Mononuclear cell (primary cell): ENCODE data around the gene FGF7. TPM values are rescaled to one million over a fixed set of nuclear protein-coding genes. Genes with fewer than 3 reads are reported as not detected.

Experiments used
- H3K27me3 ChIP-seq: 2 replicates; pipeline ENCODE4 v1.6.0; 2011; ENCODE audit warnings: low read length, control low read depth; ENCODE audit not compliant: insufficient read depth
- H3K4me1 ChIP-seq: 2 replicates; pipeline ENCODE4 v1.5.1; 2011; ENCODE audit warnings: mild to moderate bottlenecking, low read length, control low read depth; ENCODE audit not compliant: insufficient read depth
- H3K4me3 ChIP-seq: 2 replicates; pipeline ENCODE4 v1.5.1; 2011; ENCODE audit warnings: mild to moderate bottlenecking, low read length, moderate library complexity
- H3K9me3 ChIP-seq: 2 replicates; pipeline ENCODE4 v1.5.1; 2011; ENCODE audit warnings: low read depth, mild to moderate bottlenecking, control low read depth, low read length
- total RNA-seq: library from RNA; depleted of rRNA; stranded (reverse); fragments of >200 nt; gene quantifications from one replicate; pipeline ENCODE4 v1.2.3, GENCODE V29; 2012

FGF7 gene
- total RNA-seq, 1 donor: 0.10 TPM

DNA sequence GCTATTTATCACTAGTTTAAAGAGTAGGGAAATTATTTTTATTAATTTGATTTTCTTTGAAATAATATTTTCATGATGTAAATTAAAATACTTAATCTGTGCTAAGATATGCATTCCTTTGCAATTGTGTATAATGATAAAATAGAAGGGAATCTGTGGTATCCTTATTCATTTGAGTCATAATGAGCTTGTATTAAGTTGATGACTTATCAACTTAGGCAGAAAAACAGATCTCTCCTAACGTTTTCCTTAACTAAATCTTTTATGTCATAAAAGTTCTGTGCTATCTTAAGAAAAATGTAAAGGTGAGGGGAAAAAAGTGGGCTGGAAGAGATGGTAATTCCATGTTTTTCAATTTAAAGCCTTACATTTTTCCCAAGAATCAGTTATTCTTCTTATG, 1.9 kb downstream of the FGF7 start:
- H3K9me3 ChIP-seq: no peaks in the 10 kb centered on the region
- no peaks in the 10 kb centered on the region for H3K27me3 ChIP-seq

GRCh38 chr15:49427372-49427771, 4.3 kb downstream of the FGF7 start:
- Histone ChIP-seq H3K4me1 (no peaks in the 10 kb centered on the region), H3K27me3 (no peaks in the 10 kb centered on the region), H3K4me3 (no peak overlapping the region)

More for the DNA sequence above, 1.9 kb downstream of the FGF7 start:
- no peak overlapping the region for H3K4me3 ChIP-seq
- H3K4me1 ChIP-seq: no peaks in the 10 kb centered on the region

GRCh38 chr15:49428409-49429095, 5.5 kb downstream of the FGF7 start:
- Histone ChIP-seq H3K4me1 (no peaks in the 10 kb centered on the region), H3K9me3 (no peaks in the 10 kb centered on the region), H3K27me3 (no peaks in the 10 kb centered on the region), H3K4me3 (no peak overlapping the region)

More at GRCh38 chr15:49427372-49427771, 4.3 kb downstream of the FGF7 start:
- H3K9me3 ChIP-seq: no peaks in the 10 kb centered on the region

DNA sequence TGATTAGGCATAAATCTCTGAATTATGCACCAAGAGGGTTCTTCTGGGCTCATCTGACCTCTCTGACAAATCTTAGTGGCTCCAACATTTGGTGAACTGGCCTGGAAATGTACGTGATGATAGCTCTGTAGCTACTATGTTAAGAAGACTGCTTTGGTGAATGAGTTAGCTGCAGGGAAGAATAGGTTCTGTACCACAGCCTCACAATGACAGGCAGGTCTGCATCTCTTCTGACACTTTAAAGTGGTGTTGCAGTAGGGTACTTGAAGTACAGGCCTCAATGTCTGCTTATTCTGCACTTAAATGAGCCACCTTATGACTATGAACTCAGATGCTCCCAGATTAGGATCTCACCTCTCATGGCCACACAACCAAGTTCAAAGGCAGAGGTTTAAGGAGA, 7.0 kb downstream of the FGF7 start:
- Histone ChIP-seq H3K9me3 (no peaks in the 10 kb centered on the region), H3K4me3 (no peak overlapping the region), H3K4me1 (no peaks in the 10 kb centered on the region), H3K27me3 (no peaks in the 10 kb centered on the region)

- no peaks in the 10 kb centered on the region for H3K9me3 ChIP-seq
- no peaks in the 10 kb centered on the region for H3K27me3 ChIP-seq
- peaks cover 14% of the 10 kb centered on the region for H3K4me1 ChIP-seq
- H3K4me3 ChIP-seq: no peak overlapping the region
Measured at GRCh38 chr15:49435174-49435573, 12.1 kb downstream of the FGF7 start.

GRCh38 chr15:49436751-49437150, 13.7 kb downstream of the FGF7 start:
- H3K27me3 ChIP-seq: no peaks in the 10 kb centered on the region
- peaks cover 14% of the 10 kb centered on the region for H3K4me1 ChIP-seq
- H3K4me3 ChIP-seq: no peak overlapping the region
- H3K9me3 ChIP-seq: no peaks in the 10 kb centered on the region

DNA sequence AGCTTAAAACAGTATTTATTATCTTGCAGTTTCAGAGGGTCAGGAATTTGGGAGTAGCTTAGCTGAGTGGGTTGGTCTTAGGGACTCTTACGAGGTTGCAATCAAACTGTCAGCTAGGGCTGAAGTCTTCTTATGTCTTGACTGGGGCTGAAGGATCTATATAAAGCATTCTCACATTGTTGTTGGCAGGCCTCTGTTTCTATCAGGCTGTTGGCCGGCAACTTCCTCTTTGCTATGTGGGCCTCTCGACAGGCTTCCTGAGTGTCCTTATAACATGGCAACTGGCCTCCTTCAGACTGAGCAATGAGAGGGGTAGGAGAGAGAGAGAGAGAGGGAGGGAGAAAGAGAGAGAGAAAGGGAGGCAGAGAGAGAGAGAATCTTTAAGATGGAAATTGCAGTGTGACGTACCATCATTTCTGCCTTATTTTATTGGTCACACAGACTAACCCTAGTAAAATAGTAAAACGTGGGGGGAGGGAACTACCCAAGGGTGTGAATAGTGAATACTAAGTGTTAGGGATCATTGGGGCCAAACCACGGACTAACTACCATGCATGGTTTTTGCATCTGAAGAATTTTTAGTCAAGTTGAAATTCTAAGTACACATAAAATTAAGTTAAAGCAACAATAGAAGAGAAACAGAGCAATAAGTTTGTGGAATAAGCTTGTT, 16.1 kb downstream of the FGF7 start:
- Histone ChIP-seq H3K27me3 (no peaks in the 10 kb centered on the region), H3K9me3 (no peaks in the 10 kb centered on the region), H3K4me1 (peaks cover 14% of the 10 kb centered on the region), H3K4me3 (no peak overlapping the region)

- peaks cover 14% of the 10 kb centered on the region for H3K4me1 ChIP-seq
- H3K27me3 ChIP-seq: no peaks in the 10 kb centered on the region
- H3K4me3 ChIP-seq: no peak overlapping the region
- no peaks in the 10 kb centered on the region for H3K9me3 ChIP-seq
Measured at GRCh38 chr15:49439678-49440395, 16.8 kb downstream of the FGF7 start.

DNA sequence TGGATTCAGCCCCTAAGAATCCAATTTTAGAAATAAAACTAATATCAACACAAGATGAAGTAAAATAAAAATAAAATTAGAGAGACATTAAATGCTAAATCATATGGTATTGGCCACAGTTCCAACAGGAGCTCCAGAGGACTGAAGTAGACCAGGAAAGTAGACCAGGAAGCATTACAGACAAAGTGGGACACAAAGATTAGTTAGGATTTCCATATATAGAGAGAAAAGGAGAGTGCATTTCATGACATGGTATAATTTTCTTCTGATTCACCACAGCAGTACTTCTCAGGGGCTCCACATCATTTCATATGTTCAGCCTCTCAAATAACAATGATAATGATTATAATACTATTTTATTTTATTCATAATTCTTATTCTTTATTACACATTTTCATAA, 18.3 kb downstream of the FGF7 start:
- H3K4me3 ChIP-seq: no peak overlapping the region
- peaks cover 14% of the 10 kb centered on the region for H3K4me1 ChIP-seq

GRCh38 chr15:49441816-49442215, 18.8 kb downstream of the FGF7 start:
- Histone ChIP-seq H3K4me1 (peaks cover 14% of the 10 kb centered on the region), H3K27me3 (no peaks in the 10 kb centered on the region), H3K9me3 (no peaks in the 10 kb centered on the region), H3K4me3 (no peak overlapping the region)

More for the DNA sequence above, 18.3 kb downstream of the FGF7 start:
- Histone ChIP-seq H3K9me3 (no peaks in the 10 kb centered on the region), H3K27me3 (no peaks in the 10 kb centered on the region)

DNA sequence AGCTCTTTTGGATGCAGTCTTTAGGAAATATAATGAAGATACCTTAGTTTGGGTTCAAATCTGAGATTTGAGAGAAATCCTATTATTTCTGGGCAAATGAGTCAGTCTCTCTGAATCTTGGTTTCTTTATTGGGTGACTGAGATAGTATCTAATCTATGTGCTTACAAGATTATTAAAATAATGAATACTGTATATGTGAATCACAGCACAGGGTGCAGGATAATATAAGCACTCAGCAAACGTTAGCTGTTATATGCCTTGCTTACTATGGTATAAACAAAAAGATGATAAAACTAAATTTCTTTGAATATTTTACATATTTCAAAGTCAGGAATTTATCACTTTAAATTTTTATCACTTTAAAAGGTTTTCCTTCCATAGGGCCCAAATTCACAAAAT, 29.6 kb downstream of the FGF7 start:
- Histone ChIP-seq H3K4me1 (no peaks in the 10 kb centered on the region), H3K27me3 (no peaks in the 10 kb centered on the region), H3K4me3 (no peak overlapping the region), H3K9me3 (no peaks in the 10 kb centered on the region)

GRCh38 chr15:49456166-49456565, 33.1 kb downstream of the FGF7 start:
- Histone ChIP-seq H3K9me3 (no peaks in the 10 kb centered on the region), H3K4me3 (no peak overlapping the region), H3K27me3 (no peaks in the 10 kb centered on the region), H3K4me1 (no peaks in the 10 kb centered on the region)

DNA sequence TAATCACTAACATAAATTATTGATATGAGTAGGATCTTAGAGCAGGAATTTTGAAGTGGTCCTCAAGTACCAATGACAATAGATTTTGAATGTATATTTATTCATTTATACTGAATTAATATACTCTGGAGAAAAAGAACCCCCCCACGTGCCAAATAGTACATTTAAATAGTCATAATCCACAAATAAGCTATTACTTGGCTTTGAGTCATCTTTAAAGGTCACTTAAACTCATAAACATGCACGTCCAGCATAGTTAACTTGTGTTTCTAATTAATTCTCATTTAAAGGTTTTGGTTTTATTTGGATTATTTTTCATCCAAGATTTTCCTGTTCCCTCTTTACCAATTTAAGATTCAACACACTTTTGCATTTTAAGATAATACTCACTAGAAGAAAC, 35.1 kb downstream of the FGF7 start:
- Histone ChIP-seq H3K27me3 (no peaks in the 10 kb centered on the region), H3K4me1 (peaks cover 8% of the 10 kb centered on the region), H3K4me3 (no peak overlapping the region)

GRCh38 chr15:49460411-49460941, 37.4 kb downstream of the FGF7 start:
- H3K27me3 ChIP-seq: no peaks in the 10 kb centered on the region
- H3K4me1 ChIP-seq: peaks cover 8% of the 10 kb centered on the region
- no peak overlapping the region for H3K4me3 ChIP-seq
- no peaks in the 10 kb centered on the region for H3K9me3 ChIP-seq

More for the DNA sequence above, 35.1 kb downstream of the FGF7 start:
- H3K9me3 ChIP-seq: no peaks in the 10 kb centered on the region

DNA sequence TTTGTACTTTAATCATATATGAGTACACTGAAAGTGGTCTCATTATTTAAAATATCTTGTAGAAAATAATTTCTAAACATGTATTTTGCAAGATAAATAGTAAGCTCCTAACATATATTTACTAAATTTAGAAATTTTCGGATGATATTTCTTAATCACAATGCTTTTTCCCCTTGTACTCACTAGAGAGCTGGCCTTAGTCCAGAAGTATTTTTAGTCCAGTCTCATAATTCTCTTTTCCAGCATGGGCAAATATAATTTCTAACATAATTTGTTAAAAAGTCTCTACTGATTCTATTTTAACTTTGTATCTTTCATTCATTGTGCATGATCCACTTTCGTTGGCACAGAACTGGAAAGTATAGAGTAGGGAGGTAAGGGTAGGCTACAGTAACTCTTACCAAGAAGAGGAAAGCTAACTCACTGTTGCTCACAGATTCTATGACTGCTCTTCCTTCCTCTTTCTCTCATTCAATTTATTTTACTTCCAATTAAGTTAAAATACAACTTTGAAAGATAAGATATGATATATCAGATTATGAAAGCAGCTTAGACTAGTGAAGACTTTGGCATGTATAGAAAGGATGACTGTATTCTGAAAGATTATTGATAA, 39.3 kb downstream of the FGF7 start:
- Histone ChIP-seq H3K27me3 (no peaks in the 10 kb centered on the region), H3K9me3 (no peaks in the 10 kb centered on the region), H3K4me3 (no peak overlapping the region), H3K4me1 (peaks cover 8% of the 10 kb centered on the region)
